Measurements from ENCODE around the gene EVX1. TPM values are rescaled to one million over a fixed set of nuclear protein-coding genes. Genes with fewer than 3 reads are reported as not detected.

EVX1 gene
- total and polyA plus RNA-seq, 2 of the 8 experiments (the other 6 are each of a cell fraction or from before 2014, with no cell fraction given): not detected

DNA sequence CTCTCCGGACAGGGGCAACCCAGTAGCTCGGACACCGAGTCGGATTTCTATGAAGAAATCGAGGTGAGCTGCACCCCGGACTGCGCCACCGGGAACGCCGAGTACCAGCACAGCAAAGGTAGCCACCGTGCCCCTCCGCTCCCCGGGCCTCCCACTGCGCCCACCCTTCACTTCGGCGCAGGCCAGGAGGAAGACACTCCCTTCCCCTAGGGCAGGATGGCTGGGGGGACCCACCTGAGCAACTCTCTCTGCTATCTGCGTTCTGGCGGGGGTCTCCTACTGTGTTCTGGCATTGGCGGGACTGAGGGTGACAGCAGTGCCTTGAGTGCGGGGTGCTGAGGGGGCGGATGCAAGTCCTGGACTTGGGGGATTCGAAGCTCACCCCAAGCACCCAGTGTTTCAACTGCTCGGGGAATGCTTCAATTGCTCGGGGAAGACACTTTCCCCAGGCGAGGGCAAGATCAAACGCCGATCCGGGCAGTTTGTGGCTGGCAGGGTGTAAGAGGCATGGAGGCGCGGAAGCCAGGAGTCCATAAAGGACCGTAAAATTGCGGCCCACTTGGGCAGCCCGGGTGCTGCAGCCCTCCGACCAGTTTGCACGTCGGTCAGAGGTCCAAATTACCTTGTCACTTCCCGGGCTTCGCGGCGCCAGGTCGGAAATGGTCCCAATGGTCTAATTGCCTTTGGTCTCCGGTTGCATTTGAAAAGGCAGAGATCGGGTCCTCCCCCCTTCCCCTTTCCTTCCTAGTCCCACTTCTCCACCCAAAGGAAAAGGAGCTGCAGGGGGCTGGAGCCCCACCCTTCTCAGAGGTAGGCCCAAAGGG lies 950 bp downstream of the EVX1 start:
- Histone ChIP-seq H2AFZ (ENCODE audit: low read length) (no peak overlapping the region), H2BK12ac (ENCODE audit: low read depth, low read length) (peak overlapping the region; percentile 60; the same call in 1 of the 2 replicates), H3K4ac (replicated peaks; ENCODE audit: insufficient read length, low read depth, low read length) (peak overlapping the region; percentile 41), H2BK5ac (ENCODE audit: low read depth, low read length) (no peak overlapping the region), H4K5ac (ENCODE audit: insufficient read length, low read depth, low read length) (no peak overlapping the region), H2AK5ac (ENCODE audit: low read depth, low read length) (no peak overlapping the region), H4K20me1 (replicated peaks in 1 of 2; ENCODE audit: control insufficient read depth in 1 of 2, insufficient read depth in 2 of 2, low read length in 2 of 2) (peaks cover 39 to 55% of the 10 kb centered on the region in 2 experiments), H3K4me3 (ENCODE audit: extremely low read depth in 1 of 4, insufficient read depth in 2 of 4, low read depth in 3 of 4, low read length in 4 of 4) (peak overlapping the region in 1 of 4 experiments; percentile 43; a peak in 1 of 8 replicates), H2BK15ac (ENCODE audit: low read length) (no peak overlapping the region; the same call in 1 of the 2 replicates), H3K79me2 (ENCODE audit: control insufficient read depth in 1 of 2, insufficient read depth in 2 of 2, low read length in 2 of 2) (no peaks in the 10 kb centered on the region), H3K27me3 (replicated peaks in 1 of 4; ENCODE audit: control insufficient read depth in 3 of 4, extremely low read depth in 1 of 4, insufficient read depth in 3 of 4, low read length in 3 of 4) (peaks cover 99 to 100% (median 100%) of the 10 kb centered on the region in 4 experiments), H3K18ac (ENCODE audit: extremely low read depth, low read length) (peak overlapping the region; percentile 38), H3K56ac (replicated peaks; ENCODE audit: insufficient read length, low read depth, low read length) (no peak overlapping the region), H3K9me3 (ENCODE audit: insufficient read depth in 2 of 2, low read depth in 1 of 2, low read length in 1 of 2) (no peaks in the 10 kb centered on the region), H3K9ac (replicated peaks in 1 of 4; ENCODE audit: extremely low read depth in 1 of 4, low read depth in 3 of 4, low read length in 3 of 4) (no peak overlapping the region), H2BK20ac (ENCODE audit: low read length) (0 out of 2 replicates have a peak overlapping the region, but pooled peaks have one; percentile 80), H3K27ac (ENCODE audit: low read depth, low read length) (no peak overlapping the region), H3K23ac (ENCODE audit: insufficient read length) (no peak overlapping the region), H3K36me3 (ENCODE audit: control insufficient read depth in 2 of 4, insufficient read depth in 4 of 4, low read length in 3 of 4) (peaks cover 0 to 11% (median 0%) of the 10 kb centered on the region in 4 experiments; a peak in 1 of 8 replicates), H3K14ac (ENCODE audit: insufficient read length) (no peak overlapping the region), H3K4me2 (ENCODE audit: insufficient read depth in 1 of 2, low read depth in 2 of 2, low read length in 2 of 2) (peak overlapping the region; percentile 45 to 61), H3K4me1 (replicated peaks in 1 of 4; ENCODE audit: control insufficient read depth in 3 of 4, insufficient read depth in 4 of 4, low read length in 3 of 4) (peaks cover 7 to 50% (median 23%) of the 10 kb centered on the region in 4 experiments), H4K8ac (ENCODE audit: extremely low read depth, insufficient read depth, low read length) (peak overlapping the region; percentile 1; the same call in 1 of the 2 replicates), H2BK120ac (replicated peaks; ENCODE audit: low read depth, low read length) (no peak overlapping the region), H4K91ac (replicated peaks; ENCODE audit: insufficient read length, low read length) (no peak overlapping the region), H3K23me2 (ENCODE audit: low read depth, low read length) (peaks cover 3% of the 10 kb centered on the region; the same call in 1 of the 2 replicates), H3K79me1 (ENCODE audit: low read depth, low read length) (no peaks in the 10 kb centered on the region)
- FAIRE-seq (peak; percentile 24), DNase-seq (ENCODE audit: low read depth in 1 of 2, low spot score in 2 of 2) (peak in 1 of 2 experiments; percentile 73)
- ChIA-PET POLR2A (ENCODE audit: partially characterized antibody) (no interaction called here), CTCF (ENCODE audit: partially characterized antibody) (interaction anchor here (0.6 to 7.9 kb wide), 7 partner anchors 17 to 1507 kb away, joined by 3 to 57 read pairs (median 5); no protein-coding TSS in a partner anchor)
- 6% methylated on average over 43 of the region's 43 CpGs; no CpG with 5 or more reads in 1 of the 2 experiments for WGBS, 2 experiments (ENCODE audit: extremely low coverage in 1 of 2, insufficient coverage in 1 of 2, insufficient read length in 1 of 2, insufficient replicate concordance in 2 of 2, low coverage in 1 of 2, low lambda C conversion rate in 2 of 2, missing lambda C conversion rate in 1 of 2)
- TF ChIP-seq BCL11A (IDR thresholded peaks at IDR 0.05; ENCODE audit: low read depth in 2 of 2, low read length in 2 of 2) (no peak), KDM5A (IDR thresholded peaks at IDR 0.05; ENCODE audit: low read length) (no peak), EZH2 (IDR thresholded peaks at IDR 0.05; ENCODE audit: low read depth, low read length, severe bottlenecking) (peak; percentile 91), CTBP2 (IDR thresholded peaks at IDR 0.05; ENCODE audit: borderline replicate concordance, insufficient read depth, insufficient read length, low read length) (peak; percentile 55), CHD2 (IDR thresholded peaks at IDR 0.05; ENCODE audit: low read length) (no peak), TEAD4 (IDR thresholded peaks at IDR 0.05; ENCODE audit: low read depth, low read length) (no peak), ATF2 (IDR thresholded peaks at IDR 0.05; ENCODE audit: low read length) (no peak), HDAC2 (IDR thresholded peaks at IDR 0.05; ENCODE audit: borderline replicate concordance in 1 of 2, low read depth in 2 of 2, low read length in 2 of 2) (no peak)

Data from H1 (cell line).